GM18508 (cell line): Measurements from ENCODE around the gene SUPV3L1.
"Not testable (repeated sequence)": the region's sequence is repeated elsewhere in the genome, so short reads cannot be mapped to it uniquely, and the experiment has no call there.

ENCODE experiments used
- ATAC-seq: cut with Tn5 transposase; IDR thresholded peaks from one replicate; pipeline ENCODE4 v1.9.1; 2021; ENCODE audit warnings: moderate number of reproducible peaks; ENCODE audit not compliant: insufficient read depth, unreplicated experiment

Gene SUPV3L1

DNA sequence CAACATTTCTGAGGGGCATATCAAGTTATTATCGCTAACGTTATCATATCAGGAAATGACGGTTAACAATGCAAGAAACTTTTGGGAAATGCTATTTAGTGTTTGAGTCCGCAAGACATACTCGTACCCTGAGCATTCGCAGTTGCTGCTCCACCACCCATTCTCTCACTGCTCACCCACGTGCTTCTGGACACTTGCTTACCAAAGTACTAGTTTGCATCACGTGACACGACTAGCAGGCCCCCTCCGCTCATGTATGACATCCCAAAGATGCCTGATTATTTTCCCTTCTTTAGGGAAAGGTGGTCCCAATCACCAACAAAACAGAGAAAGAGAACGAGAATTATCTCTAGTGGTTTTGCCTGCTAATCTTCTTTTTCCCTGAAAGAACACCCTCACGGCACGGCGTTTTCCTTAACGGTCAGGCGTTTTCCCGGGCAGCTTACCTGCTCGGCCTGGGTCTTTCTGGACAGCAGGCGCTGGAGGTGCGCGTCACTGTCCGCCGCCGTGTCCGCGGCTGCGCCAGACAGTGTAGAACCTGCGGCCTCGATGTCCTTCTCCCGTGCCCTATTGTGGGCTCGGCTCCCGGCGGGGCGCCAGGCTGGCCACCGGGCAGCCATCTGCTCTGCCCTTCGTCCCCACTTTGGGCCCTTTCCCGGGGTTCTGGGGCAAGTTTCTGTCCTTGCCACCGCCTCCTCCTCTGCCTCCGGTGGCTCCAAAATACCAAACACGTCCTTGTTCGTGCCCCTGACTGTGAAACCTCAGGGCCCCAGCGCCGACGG is at the start of gene SUPV3L1:
Gene SUPV3L1 (plus strand): TSS at position 492 of the 782 bp plus-strand sequence. CDS start 58 bp downstream, at position 550.
- ATAC-seq = peak; percentile 61

DNA sequence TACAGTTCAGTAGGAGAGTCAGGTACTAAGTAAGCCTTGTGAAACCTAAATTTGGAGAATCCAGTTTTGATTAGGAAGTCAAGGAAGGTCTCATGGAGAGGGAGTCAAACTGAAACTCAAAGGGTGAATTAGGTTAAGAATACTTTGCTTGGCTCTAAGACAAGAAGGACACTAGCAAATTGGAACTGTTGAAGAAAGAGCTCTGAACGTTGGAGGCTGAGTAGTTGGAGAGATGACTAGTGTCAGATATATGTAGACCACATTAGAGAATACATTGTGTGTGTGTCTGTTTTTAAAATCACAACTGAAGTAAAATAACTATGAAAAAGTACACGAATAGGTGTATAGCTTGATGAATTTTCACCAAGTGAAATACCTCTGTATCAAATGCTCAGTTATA is 49.8 kb upstream of the SUPV3L1 start:
- no peak for ATAC-seq

DNA sequence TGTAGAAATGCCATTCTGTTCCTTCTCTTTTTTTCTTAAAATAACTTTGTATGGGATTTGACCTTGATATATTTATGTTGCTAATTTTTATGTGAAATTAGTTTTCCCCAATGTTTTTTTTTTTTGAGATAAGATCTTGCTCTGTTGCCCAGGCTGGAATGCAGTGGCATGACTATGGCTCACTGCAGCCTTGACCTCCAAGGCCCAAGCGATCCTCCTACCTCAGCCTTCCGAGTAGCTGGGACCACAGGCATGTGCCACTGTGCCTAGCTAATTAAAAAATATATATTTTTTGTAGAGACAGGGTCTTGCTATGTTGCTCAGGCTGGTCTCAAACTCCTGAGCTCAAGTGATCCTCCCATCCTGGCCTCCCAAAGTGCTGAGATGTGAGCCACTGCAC is 40.1 kb upstream of the SUPV3L1 start:
- ATAC-seq = no peak

DNA sequence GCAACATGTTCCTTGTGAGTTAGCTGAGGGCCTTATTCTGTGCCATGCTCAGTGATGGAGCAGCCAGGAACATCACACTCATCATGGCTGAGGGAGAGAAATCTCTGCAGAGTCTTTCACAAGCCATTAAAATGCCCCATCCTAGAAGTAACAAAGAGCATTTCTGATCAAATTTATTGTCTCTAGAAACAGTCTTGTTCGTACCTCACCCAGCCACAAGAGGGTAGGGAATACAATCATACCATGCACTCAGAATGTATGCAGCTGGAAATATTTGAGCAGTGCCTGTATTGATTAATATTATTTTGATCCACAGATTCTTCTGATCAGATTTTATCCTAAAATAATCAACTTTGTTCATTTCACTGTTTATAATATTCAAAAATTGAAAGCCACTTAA is 38.7 kb upstream of the SUPV3L1 start:
- ATAC-seq = no peak

DNA sequence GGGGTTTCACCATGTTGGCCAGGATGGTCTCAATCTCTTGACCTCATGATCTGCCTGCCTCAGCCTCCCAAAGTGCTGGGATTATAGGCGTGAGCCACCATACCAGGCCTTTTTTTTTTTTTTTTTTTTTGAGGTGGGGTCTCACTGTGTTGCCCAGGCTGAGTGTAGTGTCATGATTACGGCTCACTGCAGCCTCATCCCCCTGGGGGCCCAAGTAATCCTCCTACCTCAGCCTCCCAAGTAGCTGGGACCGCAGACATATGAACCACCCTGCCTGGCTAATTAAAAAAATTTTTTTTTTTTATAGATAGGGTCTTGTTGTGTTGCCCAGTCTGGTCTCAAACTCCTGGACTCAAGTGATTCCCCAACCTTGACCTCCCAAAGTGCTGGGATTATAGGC is 38.0 kb upstream of the SUPV3L1 start:
- ATAC-seq = not testable (repeated sequence)

DNA sequence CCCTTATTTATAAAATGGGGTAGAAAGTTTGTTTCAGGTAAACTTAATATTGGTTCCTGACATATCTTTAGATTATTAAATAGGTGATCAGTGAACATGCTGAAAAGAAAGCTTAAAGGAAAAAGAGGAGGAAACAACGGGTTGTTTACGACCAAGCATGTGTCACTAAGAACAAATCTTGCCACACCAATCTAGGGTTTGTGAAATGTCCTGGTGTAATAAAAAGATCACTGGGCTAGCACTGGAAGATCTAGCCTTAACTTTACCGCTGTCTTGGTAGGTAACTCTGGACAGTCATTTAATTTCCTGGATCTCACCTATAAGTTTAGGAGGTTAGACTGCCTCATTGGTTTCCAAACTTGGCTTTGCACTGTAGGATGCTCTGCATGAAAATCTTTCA is 37.1 kb upstream of the SUPV3L1 start:
- ATAC-seq = no peak

DNA sequence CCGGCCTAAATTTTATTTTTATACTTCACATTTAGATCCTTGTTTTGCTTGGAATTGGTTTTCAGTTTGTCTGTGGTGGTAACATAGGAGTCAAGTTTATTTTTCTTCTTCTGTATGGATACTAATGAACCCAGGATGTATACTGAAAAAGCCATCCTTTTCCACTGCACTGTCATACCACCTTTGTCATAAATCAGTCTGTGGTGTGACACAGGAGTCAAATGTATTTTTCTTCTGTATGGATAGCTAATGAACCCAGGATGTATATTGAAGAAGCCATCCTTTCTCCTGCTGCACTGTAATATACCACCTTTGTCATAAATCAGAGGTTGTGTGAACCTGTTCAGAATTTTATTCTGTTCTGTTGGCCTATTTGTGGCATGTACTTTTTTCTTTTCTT is 34.7 kb upstream of the SUPV3L1 start:
- no peak for ATAC-seq

DNA sequence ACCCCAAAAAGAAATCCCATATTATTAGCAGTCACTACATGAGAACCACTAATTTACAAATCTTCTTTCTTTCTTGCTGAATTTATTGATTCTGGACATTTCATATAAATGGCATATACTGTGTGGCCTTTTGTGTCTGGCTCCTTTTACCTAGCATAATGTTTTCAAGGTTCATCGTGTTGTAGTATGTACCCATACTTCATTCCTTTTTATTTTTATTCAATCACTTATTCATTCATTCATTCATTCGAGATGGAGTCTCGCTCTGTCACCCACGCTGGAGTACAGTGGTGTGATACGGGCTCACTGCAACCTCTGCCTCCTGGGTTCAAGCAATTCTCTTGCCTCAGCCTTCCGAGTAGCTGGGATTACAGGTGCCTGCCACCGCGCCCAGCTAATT is 34.2 kb upstream of the SUPV3L1 start:
- ATAC-seq = no peak

DNA sequence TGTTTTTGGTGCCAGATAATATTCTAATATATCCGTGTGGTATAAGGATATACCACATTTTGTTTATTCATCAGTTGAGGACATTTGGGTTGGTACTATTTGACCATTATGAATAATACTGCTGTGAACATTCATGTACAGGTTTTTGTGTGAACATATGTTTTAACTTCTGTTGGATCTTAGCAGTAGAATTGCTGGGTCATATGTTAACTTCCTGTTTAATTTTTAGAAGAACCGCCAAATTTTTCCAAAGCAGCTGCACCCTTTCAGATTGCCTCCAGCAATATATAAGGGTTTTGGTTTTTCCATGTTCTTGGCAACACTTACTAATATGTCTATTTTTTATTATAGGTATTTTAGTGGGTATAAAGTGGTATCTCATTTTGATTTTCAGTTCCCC is 33.3 kb upstream of the SUPV3L1 start:
- no peak for ATAC-seq

DNA sequence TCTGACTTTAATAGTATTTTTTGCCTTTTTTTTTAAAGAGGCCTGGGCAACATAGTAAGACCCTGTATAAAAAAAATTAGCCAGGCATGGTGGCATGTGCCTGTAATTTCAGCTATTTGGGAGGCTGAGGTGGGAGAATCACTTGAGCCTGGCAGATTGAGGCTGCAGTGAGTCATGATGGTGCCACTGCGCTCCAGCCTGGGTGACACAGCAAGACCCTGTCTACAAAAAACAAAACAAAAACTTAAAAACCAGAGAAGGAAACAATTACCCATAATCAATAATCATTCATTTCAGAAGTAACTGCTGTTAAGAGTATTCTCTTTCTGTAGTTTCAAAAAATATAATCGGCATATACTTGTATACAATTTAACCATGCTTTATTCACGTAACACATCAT is 28.1 kb upstream of the SUPV3L1 start:
- ATAC-seq = no peak

DNA sequence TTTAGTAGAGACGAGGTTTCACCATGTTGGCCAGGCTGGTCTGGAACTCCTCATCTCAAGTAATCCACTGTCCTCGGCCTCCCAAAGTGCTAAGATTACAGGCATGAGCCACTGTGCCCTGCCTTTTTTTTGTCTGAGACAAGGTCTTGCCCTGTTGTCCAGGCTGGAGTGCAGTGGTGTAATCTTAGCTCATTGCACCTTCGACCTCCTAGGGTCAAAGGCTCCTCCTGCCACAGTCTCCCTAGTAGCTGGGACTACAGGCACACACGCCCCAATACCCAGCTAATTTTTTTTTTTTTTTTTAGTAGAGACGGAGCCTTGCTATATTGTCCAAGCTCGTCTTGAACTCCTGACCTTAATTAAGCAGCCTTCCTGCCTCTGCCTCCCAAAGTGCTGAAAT is 26.8 kb upstream of the SUPV3L1 start:
- no peak for ATAC-seq

DNA sequence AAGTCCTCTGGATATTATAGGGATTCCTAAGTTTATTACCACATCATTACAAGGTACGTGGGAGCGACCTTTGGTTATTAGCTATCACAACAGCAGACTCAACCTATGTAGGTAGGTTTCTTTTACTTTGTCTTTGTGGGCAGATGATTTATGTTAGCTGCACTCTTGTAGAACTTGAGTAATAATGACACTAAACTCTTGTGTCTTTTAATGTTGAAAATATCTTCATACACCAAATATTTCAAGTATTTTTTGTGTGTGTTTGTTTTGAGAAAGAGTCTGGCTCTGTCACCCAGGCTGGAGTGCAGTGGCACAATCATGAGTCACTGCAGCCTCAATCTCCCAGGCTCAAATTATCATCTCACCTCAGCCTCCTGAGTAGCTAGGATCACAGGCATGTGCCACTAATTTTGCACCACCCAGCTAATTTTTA is 19.2 kb upstream of the SUPV3L1 start:
- ATAC-seq = no peak

DNA sequence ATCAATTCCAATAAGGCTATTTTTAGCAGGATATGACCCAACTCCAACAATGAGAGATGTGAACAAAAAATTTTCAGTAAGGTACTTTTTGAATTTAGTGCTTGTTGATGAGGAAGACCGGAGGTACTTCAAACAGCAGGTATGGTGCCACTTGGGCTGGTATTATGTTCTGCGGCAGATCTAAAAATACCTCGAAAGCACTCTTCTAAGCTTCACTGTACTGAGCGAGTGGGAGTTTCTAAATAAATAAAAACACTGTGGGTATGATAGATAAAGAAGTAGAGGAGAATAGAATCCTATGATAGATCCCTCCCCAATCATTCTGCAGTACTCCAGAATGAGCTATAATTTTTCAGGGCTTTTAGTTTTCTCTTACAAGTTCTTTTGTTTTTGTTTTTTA is 11.5 kb upstream of the SUPV3L1 start:
- ATAC-seq = no peak

DNA sequence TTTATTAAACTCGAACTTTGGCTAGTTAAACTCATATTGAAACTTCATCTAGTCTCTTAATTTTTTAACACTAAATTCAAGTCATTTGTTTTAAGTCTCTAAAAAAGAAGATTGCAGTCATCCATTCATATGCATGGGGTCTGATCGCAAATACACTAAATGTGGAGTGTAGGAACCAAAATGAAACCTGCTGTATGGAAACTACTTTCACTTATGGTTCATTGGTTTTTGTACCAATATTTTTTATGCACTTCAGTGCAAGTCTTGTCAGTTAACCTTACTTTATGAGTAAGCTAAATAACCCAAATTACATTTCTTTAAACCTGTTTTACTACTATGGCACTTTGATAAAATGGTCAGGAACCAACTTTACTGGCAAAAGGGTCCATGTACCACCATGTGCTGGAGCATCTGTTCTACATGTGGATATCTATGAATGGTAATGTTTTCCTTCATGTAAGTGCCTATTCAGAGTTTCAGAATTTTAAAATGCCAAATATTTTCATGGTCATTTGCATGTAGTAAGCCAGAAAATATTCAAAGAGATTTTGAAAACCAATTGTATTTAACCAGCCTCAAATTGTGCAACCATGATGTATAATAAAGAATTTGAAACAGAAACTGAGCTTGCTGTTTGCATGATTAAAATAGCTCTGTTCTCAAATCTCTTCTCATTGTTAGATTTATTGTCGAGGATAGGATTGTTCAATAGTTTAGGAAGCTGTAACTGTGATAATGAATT is 7.6 kb upstream of the SUPV3L1 start:
- no peak for ATAC-seq

DNA sequence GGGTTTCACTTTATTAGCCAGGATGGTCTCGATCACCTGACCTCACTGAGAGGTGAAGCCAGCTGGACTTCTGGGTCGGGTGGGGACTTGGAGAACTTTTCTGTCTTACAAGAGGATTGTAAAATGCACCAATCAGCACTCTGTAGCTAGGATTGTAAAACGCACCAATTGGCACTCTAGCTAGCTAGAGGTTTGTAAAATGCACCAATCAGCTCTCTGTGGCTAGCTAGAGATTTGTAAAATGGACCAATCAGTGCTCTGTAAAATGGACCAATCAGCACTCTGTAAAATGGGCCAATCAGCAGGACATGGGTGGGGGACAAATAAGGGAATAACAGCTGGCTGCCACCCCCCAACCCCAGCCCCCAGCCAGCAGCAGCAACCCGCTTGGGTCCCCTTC is 4.7 kb upstream of the SUPV3L1 start:
- ATAC-seq = not testable (repeated sequence)

DNA sequence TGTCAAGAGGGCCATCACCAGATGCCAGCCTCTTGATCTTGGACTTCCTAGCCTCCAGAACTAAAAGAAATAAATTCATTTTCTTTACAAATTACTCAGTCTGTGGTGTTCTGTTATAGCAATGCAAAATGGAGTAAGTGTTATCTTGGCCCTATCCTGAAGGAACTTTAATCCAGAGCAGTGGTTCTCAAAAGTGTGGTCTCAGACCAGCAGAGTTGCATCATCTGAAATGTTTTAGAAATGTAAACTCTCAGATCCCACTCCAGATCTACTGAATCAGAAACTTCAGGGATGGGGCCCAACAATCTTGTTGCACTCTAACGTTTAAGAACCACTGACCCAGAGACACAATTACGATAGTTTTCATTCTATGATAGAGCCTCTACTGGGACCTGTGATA is 3.2 kb upstream of the SUPV3L1 start:
- ATAC-seq = no peak

DNA sequence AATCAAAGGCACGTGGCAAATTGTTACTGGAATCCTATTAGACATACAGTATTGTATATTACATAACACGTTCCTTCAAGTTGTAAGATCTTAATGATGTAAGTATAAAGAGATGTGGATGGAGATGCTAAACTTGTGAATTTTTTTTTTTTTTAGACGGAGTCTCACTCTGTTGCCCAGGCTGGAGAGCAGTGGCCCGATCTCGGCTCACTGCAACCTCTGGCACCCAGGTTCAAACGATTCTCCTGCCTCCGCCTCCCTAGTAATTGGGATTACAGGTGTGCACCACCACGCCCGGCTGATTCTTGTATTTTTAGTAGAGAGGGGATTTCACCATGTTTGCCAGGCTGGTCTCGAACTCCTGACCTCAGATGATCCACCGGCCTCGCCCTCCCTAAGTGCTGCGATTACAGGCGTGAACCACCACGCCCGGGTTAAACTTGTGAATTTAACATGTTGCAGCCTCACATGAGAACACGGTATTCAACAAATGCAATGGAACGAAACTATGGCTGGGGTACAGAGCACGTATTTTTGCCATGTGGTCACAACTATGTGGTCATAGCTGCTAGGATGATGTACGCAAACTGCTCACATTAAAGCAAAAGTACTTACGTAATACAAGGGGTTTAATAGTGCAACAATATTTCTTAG is 818 bp upstream of the SUPV3L1 start:
- ATAC-seq = peak; percentile 14

DNA sequence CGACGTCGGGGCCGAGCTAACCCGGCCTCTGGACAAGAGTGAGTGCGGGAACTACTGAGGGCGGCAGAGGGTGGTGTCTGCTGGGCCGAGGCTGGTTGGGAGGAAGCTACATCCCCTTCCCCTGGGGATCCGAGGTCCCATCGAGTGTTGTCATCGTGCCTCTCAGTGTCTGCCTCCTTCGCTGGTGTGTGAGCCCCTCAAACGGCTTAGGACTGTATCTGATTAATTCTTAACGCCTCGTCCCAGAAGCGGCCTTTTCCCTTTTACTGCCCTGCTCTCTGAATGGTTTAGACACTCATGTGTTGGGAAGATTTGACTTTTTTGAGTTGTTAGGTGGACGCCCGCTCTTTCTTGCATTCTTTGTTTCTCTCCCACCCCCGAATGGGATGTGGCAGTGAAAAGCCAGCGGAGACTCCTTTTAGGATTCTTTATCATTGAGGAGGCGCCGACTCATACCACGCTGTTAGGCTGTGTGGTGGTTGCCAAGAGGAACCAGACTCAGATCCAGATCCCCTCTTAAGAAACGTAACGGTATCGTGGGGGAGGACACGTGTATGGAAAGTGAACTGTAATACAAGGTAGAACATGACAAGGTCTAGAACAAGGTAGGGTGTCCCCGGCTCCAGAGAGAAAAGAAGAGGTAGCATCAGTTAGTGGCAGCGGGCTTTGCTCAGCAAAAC is 631 bp downstream of the SUPV3L1 start:
- ATAC-seq = no peak

DNA sequence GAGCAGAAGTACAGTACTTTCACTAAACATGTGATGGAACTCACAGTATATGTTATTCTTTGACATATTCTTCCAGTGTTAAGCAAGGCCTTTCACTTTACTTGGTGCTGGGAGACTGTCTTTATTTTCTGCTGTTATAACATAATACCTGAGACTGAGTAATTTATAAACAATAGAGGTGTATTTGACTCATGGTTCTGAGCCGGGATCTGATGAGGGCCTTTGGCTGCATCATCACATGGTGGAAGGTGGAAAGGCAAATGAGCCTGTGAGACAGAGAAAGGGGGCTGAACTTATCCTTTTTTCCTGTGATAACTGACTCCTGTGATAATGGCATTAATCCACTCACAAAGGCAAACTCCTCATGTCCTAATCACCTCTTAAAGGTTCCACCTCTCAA is 1.4 kb downstream of the SUPV3L1 start:
- no peak for ATAC-seq

DNA sequence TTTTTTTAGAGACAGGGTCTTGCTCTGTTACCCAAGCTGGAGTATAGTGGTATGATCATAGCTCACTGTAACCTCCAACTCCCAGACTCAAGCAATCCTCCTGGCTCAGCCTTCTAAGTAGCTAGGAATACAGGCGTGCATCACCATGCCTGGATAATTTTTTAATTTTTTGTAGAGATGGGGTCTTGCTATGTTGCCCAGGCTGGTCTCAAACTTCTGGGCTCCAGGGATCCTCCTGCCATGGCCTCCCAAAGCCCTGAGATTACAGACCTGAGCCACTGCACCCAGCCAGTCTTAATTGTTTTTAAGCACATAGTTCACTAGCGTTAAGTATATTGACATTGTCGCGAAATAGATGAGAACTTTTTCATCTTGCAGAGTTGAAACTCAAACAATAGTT is 2.0 kb downstream of the SUPV3L1 start:
- ATAC-seq = no peak

DNA sequence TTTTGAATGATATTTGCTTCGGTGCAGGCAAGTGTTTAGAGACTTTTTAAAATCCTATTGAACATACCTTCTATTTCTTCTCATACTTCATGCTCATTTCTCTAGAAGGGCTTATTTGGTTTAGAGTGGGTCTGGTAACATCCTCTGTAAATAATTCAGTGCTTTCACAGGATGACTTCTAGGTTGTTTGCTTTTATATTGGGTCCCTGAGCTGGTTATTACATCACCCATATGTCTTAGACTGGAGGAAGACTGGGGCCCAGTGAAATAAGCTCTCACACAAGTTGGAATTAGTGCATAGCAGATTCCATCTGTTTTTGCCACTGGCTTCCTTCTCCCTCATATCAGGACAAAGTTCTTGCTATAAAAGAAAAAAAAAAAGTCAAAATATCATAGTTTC is 6.5 kb downstream of the SUPV3L1 start:
- no peak for ATAC-seq
